HG03108 (cell line): ENCODE results near the gene PROZ.
"Not testable (repeated sequence)": the region's sequence is repeated elsewhere in the genome, so short reads cannot be mapped to it uniquely, and the experiment has no call there.

ENCODE experiments used
- ATAC-seq: cut with Tn5 transposase; IDR thresholded peaks from one replicate; pipeline ENCODE4 v1.9.1; 2021; ENCODE audit warnings: moderate library complexity; ENCODE audit not compliant: unreplicated experiment

The PROZ gene

GRCh38 chr13:113157929-113158747 is at the start of gene PROZ:
Gene PROZ (plus strand): TSS chr13:113158648. CDS start chr13:113158661, 13 bp downstream.
- ATAC-seq: no peak

GRCh38 chr13:113109151-113110047 is 49.0 kb upstream of the PROZ start:
- no peak for ATAC-seq

GRCh38 chr13:113110048-113110851 is 48.2 kb upstream of the PROZ start:
- no peak for ATAC-seq

GRCh38 chr13:113110852-113111315 is 47.6 kb upstream of the PROZ start:
- no peak for ATAC-seq

GRCh38 chr13:113111821-113112220 is 46.6 kb upstream of the PROZ start:
- not testable (repeated sequence) for ATAC-seq

GRCh38 chr13:113112475-113112874 is 46.0 kb upstream of the PROZ start:
- not testable (repeated sequence) for ATAC-seq

- ATAC-seq: no peak
Measured at GRCh38 chr13:113112893-113113845, 45.3 kb upstream of the PROZ start.

- ATAC-seq: no peak
Measured at GRCh38 chr13:113113846-113114271, 44.6 kb upstream of the PROZ start.

GRCh38 chr13:113114511-113115362 is 43.7 kb upstream of the PROZ start:
- ATAC-seq: no peak

- ATAC-seq: no peak
Measured at GRCh38 chr13:113115363-113116205, 42.9 kb upstream of the PROZ start.

GRCh38 chr13:113116206-113116800 is 42.1 kb upstream of the PROZ start:
- ATAC-seq: no peak

GRCh38 chr13:113116871-113117271 is 41.6 kb upstream of the PROZ start:
- ATAC-seq: no peak

GRCh38 chr13:113117335-113117872 is 41.0 kb upstream of the PROZ start:
- no peak for ATAC-seq

- no peak for ATAC-seq
Measured at GRCh38 chr13:113117911-113118260, 40.6 kb upstream of the PROZ start.

GRCh38 chr13:113118261-113119021 is 40.0 kb upstream of the PROZ start:
- ATAC-seq: no peak

- ATAC-seq: no peak
Measured at GRCh38 chr13:113119166-113119821, 39.2 kb upstream of the PROZ start.
